ENCODE results near the gene RPP25L. TPM values are rescaled to one million over a fixed set of nuclear protein-coding genes. Genes with fewer than 3 reads are reported as not detected.

RPP25L gene
- total RNA-seq, 1 experiment from 2014 or later = 17.2 TPM

DNA sequence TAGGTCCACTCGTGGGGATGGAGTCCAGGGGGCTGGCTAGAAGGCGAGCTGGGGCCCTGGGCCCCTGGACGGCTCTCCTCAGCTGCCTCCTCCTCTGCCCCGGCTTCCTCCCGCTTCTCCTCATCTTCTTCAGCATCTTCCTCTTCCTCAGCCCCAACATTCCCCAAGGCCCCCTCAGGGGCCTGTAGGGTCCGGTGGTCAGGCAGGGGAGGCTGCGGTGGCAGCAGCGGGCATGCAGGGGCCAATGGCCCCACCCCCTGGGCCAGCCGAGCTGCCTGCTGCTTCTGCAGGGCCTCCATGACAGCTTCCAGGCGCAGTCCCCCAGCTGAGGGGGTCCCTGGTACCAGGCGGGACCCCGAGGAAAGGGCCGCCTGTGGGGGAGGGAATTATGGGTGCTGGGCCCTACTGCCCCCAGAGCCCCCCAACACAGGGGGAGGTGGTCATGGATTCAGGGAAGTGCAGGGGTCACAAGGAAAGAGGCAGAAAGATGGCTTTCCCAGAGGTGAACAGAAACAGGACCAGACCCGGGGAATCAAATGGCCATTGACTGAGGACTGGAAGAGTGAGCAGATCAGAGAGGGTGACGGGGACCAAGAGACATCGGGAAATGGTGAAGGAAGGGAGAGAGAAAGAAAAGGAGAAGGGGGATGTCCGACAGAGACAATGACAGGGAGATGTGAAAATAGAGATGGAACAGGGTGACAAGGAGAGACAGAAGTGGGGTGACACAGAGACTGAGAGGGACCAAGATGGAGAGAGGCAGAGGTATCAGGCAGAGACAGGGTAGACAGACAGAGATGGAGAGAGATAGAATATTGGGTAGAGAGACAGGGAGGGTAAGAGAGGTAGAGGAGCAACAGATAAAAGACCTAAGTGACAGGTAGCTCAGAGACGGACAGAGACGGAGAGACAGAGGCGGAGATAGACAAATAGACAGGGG, 16.1 kb upstream of the RPP25L start:
- H3K9me3 Mint-ChIP-seq = peaks cover 0 to 6% of the 10 kb centered on the region in 2 experiments; a peak in 3 of 5 replicates
- no peak overlapping the region for H3K18ac ChIP-seq (ENCODE audit: insufficient read length, low read depth, low read length)
- H3K4me2 ChIP-seq (ENCODE audit: insufficient read depth, insufficient read length, low read length) = peak overlapping the region; percentile 58
- TF ChIP-seq, protein P1, sequence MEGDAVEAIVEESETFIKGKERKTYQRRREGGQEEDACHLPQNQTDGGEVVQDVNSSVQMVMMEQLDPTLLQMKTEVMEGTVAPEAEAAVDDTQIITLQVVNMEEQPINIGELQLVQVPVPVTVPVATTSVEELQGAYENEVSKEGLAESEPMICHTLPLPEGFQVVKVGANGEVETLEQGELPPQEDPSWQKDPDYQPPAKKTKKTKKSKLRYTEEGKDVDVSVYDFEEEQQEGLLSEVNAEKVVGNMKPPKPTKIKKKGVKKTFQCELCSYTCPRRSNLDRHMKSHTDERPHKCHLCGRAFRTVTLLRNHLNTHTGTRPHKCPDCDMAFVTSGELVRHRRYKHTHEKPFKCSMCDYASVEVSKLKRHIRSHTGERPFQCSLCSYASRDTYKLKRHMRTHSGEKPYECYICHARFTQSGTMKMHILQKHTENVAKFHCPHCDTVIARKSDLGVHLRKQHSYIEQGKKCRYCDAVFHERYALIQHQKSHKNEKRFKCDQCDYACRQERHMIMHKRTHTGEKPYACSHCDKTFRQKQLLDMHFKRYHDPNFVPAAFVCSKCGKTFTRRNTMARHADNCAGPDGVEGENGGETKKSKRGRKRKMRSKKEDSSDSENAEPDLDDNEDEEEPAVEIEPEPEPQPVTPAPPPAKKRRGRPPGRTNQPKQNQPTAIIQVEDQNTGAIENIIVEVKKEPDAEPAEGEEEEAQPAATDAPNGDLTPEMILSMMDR (conservative IDR thresholded peaks at IDR 0.05) = no peak
- no peaks in the 10 kb centered on the region for H4K20me1 ChIP-seq (ENCODE audit: control insufficient read depth, insufficient read depth, insufficient read length)
- H3K79me2 ChIP-seq (ENCODE audit: insufficient read depth, low read length) = no peaks in the 10 kb centered on the region
- H3K4ac ChIP-seq (ENCODE audit: low read depth, low read length) = no peak overlapping the region
- H4K91ac ChIP-seq (ENCODE audit: insufficient read length, low read depth, low read length) = no peak overlapping the region
- peaks cover 13% of the 10 kb centered on the region for H3K23me2 ChIP-seq (ENCODE audit: insufficient read length, low read depth, low read length, poor library complexity, severe bottlenecking)
- H3K4me1 Mint-ChIP-seq = peaks cover 17 to 36% of the 10 kb centered on the region in 2 experiments
- H3K4me3 Mint-ChIP-seq = peak overlapping the region; percentile 55 to 80
- peaks cover 87% of the 10 kb centered on the region for H3K27me3 Mint-ChIP-seq (ENCODE audit: low read depth)
- H2AK5ac ChIP-seq (ENCODE audit: insufficient read length, low read length) = no peak overlapping the region
- no peak overlapping the region for H2BK5ac ChIP-seq (ENCODE audit: insufficient read length, low read length)
- H2BK120ac ChIP-seq (ENCODE audit: low read depth, low read length, poor library complexity, severe bottlenecking) = no peak overlapping the region
- no peak overlapping the region for H3K14ac ChIP-seq (ENCODE audit: insufficient read depth, low read length)
- H2BK20ac ChIP-seq (ENCODE audit: low read depth, low read length, poor library complexity, severe bottlenecking) = no peak overlapping the region
- no peak overlapping the region for H3K56ac ChIP-seq (ENCODE audit: insufficient read length, low read depth, low read length)
- H3T11ph ChIP-seq (ENCODE audit: low read length) = no peak overlapping the region
- H3K27me3 ChIP-seq (ENCODE audit: insufficient read depth, low read length) = peaks cover 56% of the 10 kb centered on the region
- no peak overlapping the region for H3K27ac Mint-ChIP-seq
- DNase-seq = no peak
- H2BK15ac ChIP-seq (ENCODE audit: low read depth, low read length) = no peak overlapping the region
- no peak overlapping the region for H2AFZ ChIP-seq (ENCODE audit: low read length)
- H2BK12ac ChIP-seq (ENCODE audit: insufficient read length, low read depth, low read length) = no peak overlapping the region
- no peaks in the 10 kb centered on the region for H3K9me3 ChIP-seq (ENCODE audit: control insufficient read depth, low read depth, low read length)
- H3K79me1 ChIP-seq (ENCODE audit: insufficient read depth, low read depth, low read length, poor library complexity, severe bottlenecking) = no peaks in the 10 kb centered on the region
- no peak overlapping the region for H3K27ac ChIP-seq (ENCODE audit: insufficient read length, low read depth, low read length)
- H3K9ac ChIP-seq (ENCODE audit: extremely low read depth, insufficient read length, low read length) = no peak overlapping the region
- no peak overlapping the region for H4K5ac ChIP-seq (ENCODE audit: insufficient read length, low read depth, low read length)
- no CpG with 5 or more reads among the region's 20 CpGs for WGBS (ENCODE audit: extremely low coverage, insufficient read length, low lambda C conversion rate)
- no peak overlapping the region for H4K8ac ChIP-seq (replicated peaks; ENCODE audit: insufficient read length, low read depth, low read length)
- no peak overlapping the region for H3K23ac ChIP-seq (ENCODE audit: insufficient read length, low read depth, low read length)
- H3K4me1 ChIP-seq (ENCODE audit: insufficient read depth, low read length) = no peaks in the 10 kb centered on the region
- no peaks in the 10 kb centered on the region; a peak in 2 of 7 replicates for H3K36me3 Mint-ChIP-seq (ENCODE audit: insufficient read depth in 1 of 3, low read depth in 3 of 3)
